Esophagus squamous epithelium (tissue), 4 donors: ENCODE results near the gene TFAP2A.

Experiments
- POLR2A ChIP-seq, 4 donors: fragments of 450-650 bp; IDR thresholded peaks; one replicate each; pipeline ENCODE4 v1.6.1; 2017; ENCODE audit warnings: antibody characterized with exemption in 4 of 4, mild to moderate bottlenecking in 4 of 4, moderate library complexity in 3 of 4
- TF ChIP-seq, protein P1 (sequence below), 6 experiments: fragments of 450-650 bp in 4 of 6; fragments of 200-600 bp in 2 of 6; sonication (generic) in 2 of 6; IDR thresholded peaks; one replicate each; pipeline ENCODE4 v1.5.1; 2016 to 2019; ENCODE audit warnings: antibody characterized with exemption in 6 of 6, mild to moderate bottlenecking in 4 of 6, moderate library complexity in 4 of 6

DNA sequence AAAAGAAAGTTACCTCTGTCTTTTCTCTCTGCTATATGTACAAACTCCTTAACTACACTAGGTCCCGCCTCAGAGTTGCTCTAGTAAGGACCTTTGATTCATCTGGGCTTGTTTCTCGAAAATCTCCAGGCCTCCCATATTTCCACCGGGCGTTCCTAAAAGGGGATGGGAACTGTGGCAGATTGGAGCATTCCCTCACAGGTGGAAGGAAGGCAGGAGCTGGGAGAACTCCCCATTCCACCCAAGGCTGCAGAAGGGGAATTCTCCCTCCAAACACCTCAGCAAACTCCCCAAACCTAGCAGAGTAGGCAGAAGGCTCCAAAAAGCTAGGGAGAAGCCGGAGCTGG is 1.6 kb upstream of the TFAP2A start:
- TF ChIP-seq, protein P1, sequence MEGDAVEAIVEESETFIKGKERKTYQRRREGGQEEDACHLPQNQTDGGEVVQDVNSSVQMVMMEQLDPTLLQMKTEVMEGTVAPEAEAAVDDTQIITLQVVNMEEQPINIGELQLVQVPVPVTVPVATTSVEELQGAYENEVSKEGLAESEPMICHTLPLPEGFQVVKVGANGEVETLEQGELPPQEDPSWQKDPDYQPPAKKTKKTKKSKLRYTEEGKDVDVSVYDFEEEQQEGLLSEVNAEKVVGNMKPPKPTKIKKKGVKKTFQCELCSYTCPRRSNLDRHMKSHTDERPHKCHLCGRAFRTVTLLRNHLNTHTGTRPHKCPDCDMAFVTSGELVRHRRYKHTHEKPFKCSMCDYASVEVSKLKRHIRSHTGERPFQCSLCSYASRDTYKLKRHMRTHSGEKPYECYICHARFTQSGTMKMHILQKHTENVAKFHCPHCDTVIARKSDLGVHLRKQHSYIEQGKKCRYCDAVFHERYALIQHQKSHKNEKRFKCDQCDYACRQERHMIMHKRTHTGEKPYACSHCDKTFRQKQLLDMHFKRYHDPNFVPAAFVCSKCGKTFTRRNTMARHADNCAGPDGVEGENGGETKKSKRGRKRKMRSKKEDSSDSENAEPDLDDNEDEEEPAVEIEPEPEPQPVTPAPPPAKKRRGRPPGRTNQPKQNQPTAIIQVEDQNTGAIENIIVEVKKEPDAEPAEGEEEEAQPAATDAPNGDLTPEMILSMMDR (IDR thresholded peaks at IDR 0.05), result no peak
- TF ChIP-seq POLR2A (IDR thresholded peaks at IDR 0.05), result no peak
